Panc1 (cell line): Measurements from ENCODE around the gene TMEM132C. TPM values are rescaled to one million over a fixed set of nuclear protein-coding genes. Genes with fewer than 3 reads are reported as not detected.
A peak's percentile ranks its signal among the peaks of the same experiment; 100 is the strongest.

Experiments used
- ATAC-seq: fragments of 200-7000 bp; cut with Tn5 transposase; 2 replicates; pipeline ENCODE4 v1.9.1; 2020; ENCODE audit warnings: mild to moderate bottlenecking, moderate library complexity
- BruUV-seq: library from RNA; stranded (reverse); fragments of 400-500 nt; replicated peaks from 2 replicates; lab custom pipeline; 2021; lab: Mats Ljungman, UMichigan
- CTCF ChIA-PET: fragments of 300-600 bp; sonication (Branson Sonifier 250); formaldehyde crosslinking; loops from one replicate; lab custom pipeline; 2022; ENCODE audit warnings: antibody characterized with exemption; lab: Charles Lee
- POLR2A ChIA-PET: fragments of 300-600 bp; sonication (Branson Sonifier 250); formaldehyde crosslinking; loops from one replicate; lab custom pipeline; 2022; ENCODE audit warnings: antibody characterized with exemption; lab: Charles Lee
- DNase-seq: peaks from one replicate; pipeline ENCODE4 v3.0.0-alpha.2; 2010; ENCODE audit warnings: low read depth, low spot score
- H3K27ac ChIP-seq: 2 replicates; pipeline ENCODE4 v1.5.1; 2011; ENCODE audit warnings: mild to moderate bottlenecking, low read length, inconsistent platforms
- H3K27me3 ChIP-seq: fragments of 200-500 bp; sonication (Bioruptor generic); 2 replicates; pipeline ENCODE4 v1.6.0; 2014; ENCODE audit warnings: low read length, inconsistent platforms; ENCODE audit not compliant: control insufficient read depth, insufficient read depth
- H3K36me3 ChIP-seq: fragments of 200-500 bp; sonication (Bioruptor generic); 2 replicates; pipeline ENCODE4 v1.5.1; 2014; ENCODE audit warnings: inconsistent platforms, mild to moderate bottlenecking, low read length, moderate library complexity; ENCODE audit not compliant: control insufficient read depth, insufficient read depth
- H3K4me1 ChIP-seq: 2 replicates; pipeline ENCODE4 v1.5.1; 2011; ENCODE audit warnings: inconsistent platforms, mild to moderate bottlenecking, low read length, moderate library complexity; ENCODE audit not compliant: control insufficient read depth, insufficient read depth
- H3K4me3 ChIP-seq, 2 experiments: 2 replicates each; pipeline ENCODE4 v1.5.1; 2011 to 2012; ENCODE audit warnings: low read depth in 2 of 2, low read length in 2 of 2, mild to moderate bottlenecking in 2 of 2, inconsistent platforms in 1 of 2, moderate library complexity in 1 of 2
- H3K9me3 ChIP-seq: fragments of 200-500 bp; sonication (Bioruptor generic); 2 replicates; pipeline ENCODE4 v1.5.1; 2014; ENCODE audit warnings: low read depth, mild to moderate bottlenecking, inconsistent platforms, low read length, moderate library complexity; ENCODE audit not compliant: control insufficient read depth, insufficient read depth
- POLR2AphosphoS5 ChIP-seq: IDR thresholded peaks from 2 replicates; pipeline ENCODE4 v1.6.1; 2012; ENCODE audit warnings: mild to moderate bottlenecking, low read depth, low read length, moderate library complexity
- SIN3A ChIP-seq: IDR thresholded peaks from 2 replicates; pipeline ENCODE4 v1.6.1; 2012; ENCODE audit warnings: low read depth, mild to moderate bottlenecking, low read length, moderate library complexity, borderline replicate concordance; ENCODE audit not compliant: insufficient read depth
- TCF7L2 ChIP-seq: IDR thresholded peaks from 2 replicates; pipeline ENCODE4 v1.6.1; 2011; ENCODE audit warnings: mild to moderate bottlenecking, low read depth, low read length, inconsistent platforms
- in situ Hi-C: cut with HindIII; loops from 2 replicates; pipeline ENCODE4 v1.10.0; 2016; ENCODE audit warnings: low sequenced_read_pairs, low pct_unique_long_range_greater_than_20kb
- intact Hi-C: fragments of 100-400 bp; cut with micrococcal nuclease; formaldehyde crosslinking; loops from one replicate; pipeline ENCODE4 v1.10.0; 2022; ENCODE audit not compliant: unreplicated experiment
- total RNA-seq: library from RNA; stranded (reverse); gene quantifications from one replicate; pipeline ENCODE4 v1.2.1, GENCODE V29; 2021; ENCODE audit not compliant: unreplicated experiment
- TF ChIP-seq, protein P1 (sequence below): fragments of 450-650 bp; IDR thresholded peaks from 2 replicates; pipeline ENCODE4 v1.5.1; 2017; ENCODE audit warnings: mild to moderate bottlenecking
- TF ChIP-seq, protein P2 (sequence below), 2 experiments: IDR thresholded peaks; 2 replicates each; pipeline ENCODE4 v1.6.1; 2011 to 2012; ENCODE audit warnings: low read depth in 2 of 2, control low read depth in 1 of 2, low read length in 1 of 2, mild to moderate bottlenecking in 1 of 2, moderate library complexity in 1 of 2; ENCODE audit not compliant: insufficient read depth in 1 of 2

The TMEM132C gene
- total RNA-seq, 1 experiment from 2014 or later = not detected

DNA sequence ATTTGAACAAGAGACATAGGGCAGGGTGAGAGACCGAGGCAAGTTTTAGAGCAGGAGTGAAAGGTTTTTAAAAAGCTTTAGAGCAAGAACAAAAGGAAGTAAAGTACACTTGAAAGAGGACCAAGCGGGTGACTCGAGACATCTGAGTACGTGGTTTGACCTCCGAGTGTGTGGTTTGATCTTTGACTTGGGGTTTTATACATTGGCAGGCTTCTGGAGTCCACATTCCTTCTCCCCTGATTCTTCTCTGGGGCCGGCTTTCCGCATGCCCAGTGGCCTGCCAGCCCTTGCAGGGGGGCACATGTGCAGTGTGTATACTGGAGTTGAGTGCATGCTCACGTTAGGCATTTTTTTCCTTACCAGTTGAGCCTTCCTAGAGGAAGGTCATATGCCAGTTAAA lies 460.5 kb downstream of the TMEM132C start:
- Histone ChIP-seq H3K27me3 (no peaks in the 10 kb centered on the region; the same call in 1 of the 2 replicates), H3K4me3 (no peak overlapping the region), H3K27ac (no peak overlapping the region), H3K36me3 (no peaks in the 10 kb centered on the region), H3K4me1 (no peaks in the 10 kb centered on the region), H3K9me3 (no peaks in the 10 kb centered on the region)
- intact Hi-C loops = no loop called here
- in situ Hi-C loops = no loop called here
- DNase-seq (no peak), ATAC-seq (no peak)
- BruUV-seq = no TSS peak
- ChIA-PET CTCF (no interaction called here), POLR2A (no interaction called here)
- TF ChIP-seq, protein P1, sequence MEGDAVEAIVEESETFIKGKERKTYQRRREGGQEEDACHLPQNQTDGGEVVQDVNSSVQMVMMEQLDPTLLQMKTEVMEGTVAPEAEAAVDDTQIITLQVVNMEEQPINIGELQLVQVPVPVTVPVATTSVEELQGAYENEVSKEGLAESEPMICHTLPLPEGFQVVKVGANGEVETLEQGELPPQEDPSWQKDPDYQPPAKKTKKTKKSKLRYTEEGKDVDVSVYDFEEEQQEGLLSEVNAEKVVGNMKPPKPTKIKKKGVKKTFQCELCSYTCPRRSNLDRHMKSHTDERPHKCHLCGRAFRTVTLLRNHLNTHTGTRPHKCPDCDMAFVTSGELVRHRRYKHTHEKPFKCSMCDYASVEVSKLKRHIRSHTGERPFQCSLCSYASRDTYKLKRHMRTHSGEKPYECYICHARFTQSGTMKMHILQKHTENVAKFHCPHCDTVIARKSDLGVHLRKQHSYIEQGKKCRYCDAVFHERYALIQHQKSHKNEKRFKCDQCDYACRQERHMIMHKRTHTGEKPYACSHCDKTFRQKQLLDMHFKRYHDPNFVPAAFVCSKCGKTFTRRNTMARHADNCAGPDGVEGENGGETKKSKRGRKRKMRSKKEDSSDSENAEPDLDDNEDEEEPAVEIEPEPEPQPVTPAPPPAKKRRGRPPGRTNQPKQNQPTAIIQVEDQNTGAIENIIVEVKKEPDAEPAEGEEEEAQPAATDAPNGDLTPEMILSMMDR = no peak
- TF ChIP-seq SIN3A (no peak), POLR2AphosphoS5 (no peak), TCF7L2 (no peak)
- TF ChIP-seq, protein P2, sequence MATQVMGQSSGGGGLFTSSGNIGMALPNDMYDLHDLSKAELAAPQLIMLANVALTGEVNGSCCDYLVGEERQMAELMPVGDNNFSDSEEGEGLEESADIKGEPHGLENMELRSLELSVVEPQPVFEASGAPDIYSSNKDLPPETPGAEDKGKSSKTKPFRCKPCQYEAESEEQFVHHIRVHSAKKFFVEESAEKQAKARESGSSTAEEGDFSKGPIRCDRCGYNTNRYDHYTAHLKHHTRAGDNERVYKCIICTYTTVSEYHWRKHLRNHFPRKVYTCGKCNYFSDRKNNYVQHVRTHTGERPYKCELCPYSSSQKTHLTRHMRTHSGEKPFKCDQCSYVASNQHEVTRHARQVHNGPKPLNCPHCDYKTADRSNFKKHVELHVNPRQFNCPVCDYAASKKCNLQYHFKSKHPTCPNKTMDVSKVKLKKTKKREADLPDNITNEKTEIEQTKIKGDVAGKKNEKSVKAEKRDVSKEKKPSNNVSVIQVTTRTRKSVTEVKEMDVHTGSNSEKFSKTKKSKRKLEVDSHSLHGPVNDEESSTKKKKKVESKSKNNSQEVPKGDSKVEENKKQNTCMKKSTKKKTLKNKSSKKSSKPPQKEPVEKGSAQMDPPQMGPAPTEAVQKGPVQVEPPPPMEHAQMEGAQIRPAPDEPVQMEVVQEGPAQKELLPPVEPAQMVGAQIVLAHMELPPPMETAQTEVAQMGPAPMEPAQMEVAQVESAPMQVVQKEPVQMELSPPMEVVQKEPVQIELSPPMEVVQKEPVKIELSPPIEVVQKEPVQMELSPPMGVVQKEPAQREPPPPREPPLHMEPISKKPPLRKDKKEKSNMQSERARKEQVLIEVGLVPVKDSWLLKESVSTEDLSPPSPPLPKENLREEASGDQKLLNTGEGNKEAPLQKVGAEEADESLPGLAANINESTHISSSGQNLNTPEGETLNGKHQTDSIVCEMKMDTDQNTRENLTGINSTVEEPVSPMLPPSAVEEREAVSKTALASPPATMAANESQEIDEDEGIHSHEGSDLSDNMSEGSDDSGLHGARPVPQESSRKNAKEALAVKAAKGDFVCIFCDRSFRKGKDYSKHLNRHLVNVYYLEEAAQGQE (IDR thresholded peaks at IDR 0.05; ENCODE audit: insufficient read depth in 1 of 2, low read depth in 2 of 2, low read length in 1 of 2) = no peak

DNA sequence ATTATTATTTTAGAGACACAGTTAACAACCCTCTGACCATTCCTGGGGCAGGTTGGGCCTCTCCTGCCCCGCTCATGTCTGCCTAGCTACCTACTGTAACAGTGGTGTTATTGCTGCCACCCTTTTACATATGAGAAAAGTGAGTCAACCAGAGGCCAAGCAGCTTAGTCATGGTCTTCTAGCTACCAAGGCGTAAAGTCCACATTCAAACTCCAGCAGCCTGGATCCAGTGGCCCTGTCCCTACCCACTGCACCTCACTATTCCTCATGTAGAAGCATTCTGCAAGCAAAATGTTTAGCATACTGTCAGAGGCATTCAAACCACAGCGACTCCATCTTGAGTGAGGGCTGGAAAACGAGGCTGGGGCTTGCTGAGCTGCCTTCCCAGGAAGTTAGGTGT lies 461.0 kb downstream of the TMEM132C start:
- Histone ChIP-seq H3K4me1 (no peaks in the 10 kb centered on the region), H3K27me3 (no peaks in the 10 kb centered on the region; the same call in 1 of the 2 replicates), H3K36me3 (no peaks in the 10 kb centered on the region), H3K9me3 (no peaks in the 10 kb centered on the region), H3K4me3 (no peak overlapping the region), H3K27ac (no peak overlapping the region)
- DNase-seq (no peak), ATAC-seq (0 out of 2 replicates have a peak, but pooled peaks have one; percentile 30)
- in situ Hi-C loops (no loop called here), intact Hi-C loops (no loop called here)
- POLR2A ChIA-PET = no interaction called here
- no TSS peak for BruUV-seq
- CTCF ChIA-PET = no interaction called here
- TF ChIP-seq, protein P2 (IDR thresholded peaks at IDR 0.05; ENCODE audit: insufficient read depth in 1 of 2, low read depth in 2 of 2, low read length in 1 of 2) = no peak
- TF ChIP-seq SIN3A = no peak
- TF ChIP-seq TCF7L2 = no peak
- TF ChIP-seq POLR2AphosphoS5 = no peak
- TF ChIP-seq, protein P1 = no peak
